A549 (cell line): ENCODE data around the gene MALAT1. TPM values are rescaled to one million over a fixed set of nuclear protein-coding genes. Genes with fewer than 3 reads are reported as not detected.

Experiments
- ATAC-seq, 2 experiments: fragments of 200-7000 bp in 1 of 2; fragments of >200 bp in 1 of 2; cut with Nextera tagmentation in 1 of 2; cut with Tn5 transposase in 1 of 2; 3 replicates each; pipeline versions ENCODE4 v1.8.0 to v1.9.1; 2018 to 2020; ENCODE audit warnings: mild to moderate bottlenecking in 1 of 2, moderate library complexity in 1 of 2
- CTCF ChIA-PET: fragments of 300-600 bp; sonication (Branson Sonifier 250); formaldehyde crosslinking; extraction: SDS; loops from one replicate; lab custom pipeline; 2021; ENCODE audit warnings: antibody characterized with exemption, inconsistent platforms; lab: Yijun Ruan, JAX
- POLR2A ChIA-PET: fragments of 350-600 bp; formaldehyde crosslinking; extraction: SDS; loops from one replicate; lab custom pipeline; 2021; ENCODE audit warnings: antibody characterized with exemption, inconsistent platforms; lab: Yijun Ruan, JAX
- DNase-seq, 2 experiments: peaks; one replicate each; pipeline versions ENCODE4 v3.0.0 to v3.0.0-alpha.2; 2011 to 2016; ENCODE audit warnings: low read depth in 1 of 2, low spot score in 1 of 2
- FAIRE-seq: peaks from 2 replicates; lab custom pipeline; 2011; peaks lifted over from hg19 to GRCh38; lab: Jason Lieb, UNC
- H3K27ac ChIP-seq, 2 experiments: fragments of >200 bp; sonication (Bioruptor Twin); formaldehyde crosslinking; 3 replicates each; pipeline ENCODE4 v1.5.1; 2016 to 2017
- H3K4me1 ChIP-seq: fragments of >200 bp; sonication (Bioruptor Twin); formaldehyde crosslinking; 3 replicates; pipeline ENCODE4 v1.6.1; 2016
- H3K4me2 ChIP-seq: fragments of >200 bp; sonication (Bioruptor Twin); formaldehyde crosslinking; 3 replicates; pipeline ENCODE4 v1.6.1; 2016
- H3K4me3 ChIP-seq: fragments of >200 bp; sonication (Bioruptor Twin); formaldehyde crosslinking; 3 replicates; pipeline ENCODE4 v1.5.1; 2016
- H3K9me3 ChIP-seq: fragments of >200 bp; sonication (Bioruptor Twin); formaldehyde crosslinking; 3 replicates; pipeline ENCODE4 v1.6.1; 2016
- ATOH8 ChIP-seq: fragments of 250-450 bp; sonication (Bioruptor Pico); IDR thresholded peaks from 2 replicates; pipeline ENCODE4 v1.5.0; 2020; ENCODE audit warnings: low read depth, mild to moderate bottlenecking, moderate library complexity
- BCL3 ChIP-seq: fragments of >200 bp; sonication (Bioruptor Twin); formaldehyde crosslinking; IDR thresholded peaks from 3 replicates; pipeline ENCODE4 v1.6.1; 2016
- CEBPB ChIP-seq, 2 experiments: fragments of >200 bp in 1 of 2; sonication (Bioruptor Twin) in 1 of 2; formaldehyde crosslinking in 1 of 2; IDR thresholded peaks; 2 replicates each; pipeline ENCODE4 v1.6.1; 2012 to 2016
- CHD2 ChIP-seq: fragments of 150-350 bp; IDR thresholded peaks from 2 replicates; pipeline ENCODE4 v1.6.1; 2014; ENCODE audit warnings: low read length; ENCODE audit not compliant: partially characterized antibody
- CHD4 ChIP-seq: fragments of 200-600 bp; sonication (generic); IDR thresholded peaks from 2 replicates; pipeline ENCODE4 v1.6.1; 2016; ENCODE audit warnings: antibody characterized with exemption, mild to moderate bottlenecking, borderline replicate concordance
- CTCF ChIP-seq: fragments of >200 bp; sonication (Bioruptor Twin); formaldehyde crosslinking; IDR thresholded peaks from 3 replicates; pipeline ENCODE4 v1.5.1; 2016
- EHF ChIP-seq: fragments of 250-450 bp; sonication (Bioruptor Pico); IDR thresholded peaks from 2 replicates; pipeline ENCODE4 v1.5.0; 2020; ENCODE audit warnings: mild to moderate bottlenecking
- EP300 ChIP-seq, 2 experiments: fragments of >200 bp; sonication (Bioruptor Twin); formaldehyde crosslinking; IDR thresholded peaks; 2 replicates in 1 of 2; 3 replicates in 1 of 2; pipeline ENCODE4 v1.6.1; 2016 to 2017
- ESRRA ChIP-seq: fragments of 150-350 bp; IDR thresholded peaks from 2 replicates; pipeline ENCODE4 v1.6.1; 2014; ENCODE audit warnings: mild to moderate bottlenecking, low read length, borderline replicate concordance
- FOSL2 ChIP-seq, 2 experiments: fragments of 450-650 bp in 1 of 2; fragments of >200 bp in 1 of 2; sonication (Bioruptor Twin) in 1 of 2; formaldehyde crosslinking; IDR thresholded peaks; 2 replicates each; pipeline versions ENCODE4 v1.5.0 to v1.6.1; 2016 to 2020; ENCODE audit warnings: mild to moderate bottlenecking in 1 of 2, moderate library complexity in 1 of 2
- FOXS1 ChIP-seq: fragments of 250-450 bp; sonication (Bioruptor Pico); IDR thresholded peaks from 2 replicates; pipeline ENCODE4 v1.5.0; 2020; ENCODE audit warnings: mild to moderate bottlenecking, moderate library complexity
- HDAC2 ChIP-seq: fragments of 200-600 bp; sonication (generic); IDR thresholded peaks from 2 replicates; pipeline ENCODE4 v1.6.1; 2016
- HEYL ChIP-seq: fragments of 250-450 bp; sonication (Bioruptor Pico); IDR thresholded peaks from 2 replicates; pipeline ENCODE4 v1.8.0; 2021; ENCODE audit warnings: mild to moderate bottlenecking, moderate library complexity
- HOXA7 ChIP-seq: fragments of 250-450 bp; sonication (Bioruptor Pico); IDR thresholded peaks from 2 replicates; pipeline ENCODE4 v1.5.0; 2020; ENCODE audit warnings: mild to moderate bottlenecking, moderate library complexity
- HOXB13 ChIP-seq: fragments of 250-450 bp; sonication (Bioruptor Pico); IDR thresholded peaks from 2 replicates; pipeline ENCODE4 v1.5.0; 2020; ENCODE audit warnings: low read depth, mild to moderate bottlenecking, moderate library complexity
- JUNB ChIP-seq: fragments of >200 bp; sonication (Bioruptor Twin); formaldehyde crosslinking; IDR thresholded peaks from 2 replicates; pipeline ENCODE4 v1.6.1; 2016
- MAZ ChIP-seq: fragments of 150-350 bp; IDR thresholded peaks from 2 replicates; pipeline ENCODE4 v1.6.1; 2014; ENCODE audit warnings: antibody characterized with exemption, low read depth, low read length, borderline replicate concordance
- MYC ChIP-seq: IDR thresholded peaks from 2 replicates; pipeline ENCODE4 v1.6.1; 2012; ENCODE audit warnings: mild to moderate bottlenecking, inconsistent platforms, low read length, improper control_type of control experiment, borderline replicate concordance
- NFE2L2 ChIP-seq: fragments of 150-350 bp; conservative IDR thresholded peaks from 2 replicates; pipeline ENCODE4 v1.6.1; 2014; ENCODE audit warnings: low read length
- NR3C1 ChIP-seq: fragments of >200 bp; sonication (Bioruptor Twin); formaldehyde crosslinking; IDR thresholded peaks from 3 replicates; pipeline ENCODE4 v1.6.1; 2017
- POLR2A ChIP-seq: IDR thresholded peaks from 2 replicates; pipeline ENCODE4 v1.6.1; 2012; ENCODE audit warnings: mild to moderate bottlenecking, low read length
- RCOR1 ChIP-seq: fragments of 150-350 bp; IDR thresholded peaks from 2 replicates; pipeline ENCODE4 v1.6.1; 2014; ENCODE audit warnings: antibody characterized with exemption, low read length, low read depth
- RFX5 ChIP-seq: fragments of 450-650 bp; IDR thresholded peaks from 2 replicates; pipeline ENCODE4 v1.7.1; 2014; ENCODE audit warnings: antibody characterized with exemption, mild to moderate bottlenecking, moderate library complexity
- RNF2 ChIP-seq: fragments of 200-600 bp; sonication (generic); IDR thresholded peaks from 2 replicates; pipeline ENCODE4 v1.6.1; 2016; ENCODE audit warnings: low read depth, mild to moderate bottlenecking, antibody characterized with exemption, moderate library complexity, borderline replicate concordance
- SMC3 ChIP-seq: fragments of >200 bp; sonication (Bioruptor Twin); formaldehyde crosslinking; IDR thresholded peaks from 3 replicates; pipeline ENCODE4 v1.6.1; 2018; ENCODE audit warnings: inconsistent platforms
- USF2 ChIP-seq: fragments of 450-650 bp; IDR thresholded peaks from 2 replicates; pipeline ENCODE4 v1.6.1; 2014; ENCODE audit warnings: antibody characterized with exemption
- ZC3H11A ChIP-seq: fragments of 450-650 bp; IDR thresholded peaks from 2 replicates; pipeline ENCODE4 v1.6.1; 2014; ENCODE audit warnings: antibody characterized with exemption, mild to moderate bottlenecking
- ZFP36 ChIP-seq: fragments of 450-650 bp; IDR thresholded peaks from 2 replicates; pipeline ENCODE4 v1.6.1; 2014; ENCODE audit warnings: borderline replicate concordance; ENCODE audit not compliant: partially characterized antibody
- ZNF302 ChIP-seq: fragments of 250-450 bp; sonication (Bioruptor Pico); IDR thresholded peaks from 2 replicates; pipeline ENCODE4 v1.9.0; 2021; ENCODE audit warnings: inconsistent platforms, mild to moderate bottlenecking, moderate library complexity
- WGBS: methylation state at CpG from one replicate; pipeline ENCODE4 v1.1.6; 2017; ENCODE audit errors: missing lambda C conversion rate; 5-methylcytosine and 5-hydroxymethylcytosine counted together
- polyA plus RNA-seq, 4 experiments: library from polyadenylated mRNA; depleted of rRNA in 3 of 4; stranded (reverse); fragments of >200 nt; fragmentation: RNase III in 1 of 4; extraction: RNeasy Plus Mini Kit Qiagen cat#74134 plus additional on column Dnase treatment in 1 of 4; gene quantifications; 2 replicates in 3 of 4; 3 replicates in 1 of 4; pipeline ENCODE4 v1.2.3, GENCODE V29; 2011 to 2017

MALAT1 gene
- polyA plus RNA-seq, 2 of the 4 experiments (the other 2 are of a cell fraction): 188 to 1,041 TPM

GRCh38 chr11:65478388-65479183 is 20.3 kb upstream of the MALAT1 start:
- TF ChIP-seq HOXA7 (CRISPR knock-in tag): no peak
- no peak for TF ChIP-seq ESRRA
- no peak for TF ChIP-seq RCOR1
- TF ChIP-seq HOXB13 (CRISPR knock-in tag): peak; percentile 13; the same call in 1 of the 2 replicates
- no peak for TF ChIP-seq JUNB
- no peak for TF ChIP-seq RFX5
- no peak for TF ChIP-seq SMC3
- TF ChIP-seq USF2: no peak
- peak; percentile 8 to 44; a peak in 1 of 4 replicates for TF ChIP-seq CEBPB (IDR thresholded peaks at IDR 0.05)
- no peak for TF ChIP-seq NFE2L2
- no peaks in the 10 kb centered on the region for H3K9me3 ChIP-seq
- FAIRE-seq (no peak), ATAC-seq (no peak), DNase-seq (no peak)
- H3K4me2 ChIP-seq: peak overlapping the region; percentile 96
- peaks cover 72% of the 10 kb centered on the region for H3K4me1 ChIP-seq
- H3K4me3 ChIP-seq: no peak overlapping the region
- ChIA-PET POLR2A (interaction anchor here (0.9 to 8.3 kb wide), 14 partner anchors 20 to 81 kb away, joined by 3 to 1006 read pairs (median 6); partner anchors contain the start of genes MALAT1 and NEAT1), CTCF (interaction anchor here (0.9 to 25.6 kb wide), 13 partner anchors 8 to 163 kb away, joined by 3 to 947 read pairs (median 8); partner anchors contain the start of genes CDC42EP2 and MALAT1)
- WGBS: 84% methylated on average over 26 of the region's 33 CpGs
- H3K27ac ChIP-seq: peak overlapping the region; percentile 93 to 99

- ChIA-PET CTCF (interaction anchor here (0.9 to 25.6 kb wide), 17 partner anchors 8 to 164 kb away, joined by 3 to 947 read pairs (median 6); partner anchors contain the start of genes CDC42EP2 and MALAT1), POLR2A (interaction anchor here (0.7 to 8.3 kb wide), 10 partner anchors 8 to 81 kb away, joined by 3 to 1006 read pairs (median 4); partner anchors contain the start of genes MALAT1 and NEAT1)
- Histone ChIP-seq H3K4me3 (no peak overlapping the region), H3K27ac (peak overlapping the region; percentile 93 to 99), H3K9me3 (no peaks in the 10 kb centered on the region), H3K4me2 (peak overlapping the region; percentile 96), H3K4me1 (peaks cover 72% of the 10 kb centered on the region)
- 11% methylated on average over 11 of the region's 11 CpGs for WGBS
- DNase-seq (peak; percentile 56 to 86), ATAC-seq (peak; percentile 70 to 73), FAIRE-seq (no peak)
- TF ChIP-seq CHD4 (no peak), EHF (CRISPR knock-in tag) (0 out of 2 replicates have a peak, but pooled peaks have one; percentile 13), ESRRA (no peak), ZFP36 (peak; percentile 96), EP300 (IDR thresholded peaks at IDR 0.05) (no peak), CHD2 (no peak), NR3C1 (no peak), POLR2A (no peak), HEYL (0 out of 2 replicates have a peak, but pooled peaks have one; percentile 53), HDAC2 (no peak), FOXS1 (CRISPR knock-in tag) (no peak), MYC (no peak), MAZ (no peak), CTCF (peak; percentile 57), ATOH8 (CRISPR knock-in tag) (no peak), ZNF302 (no peak), SMC3 (peak; percentile 72), BCL3 (no peak), ZC3H11A (no peak), CEBPB (IDR thresholded peaks at IDR 0.05) (no peak), RNF2 (no peak), FOSL2 (IDR thresholded peaks at IDR 0.05) (no peak), FOSL2 (CRISPR knock-in tag; IDR thresholded peaks at IDR 0.05) (peak; percentile 37; the same call in 1 of the 2 replicates)
These were observed 19.4 kb upstream of the MALAT1 start for GRCh38 chr11:65479184-65480145.
